SK-N-MC (cell line): Measurements from ENCODE around the gene LIPC.

Experiments used
- DNase-seq: peaks from one replicate; pipeline ENCODE4 v3.0.0-alpha.2; 2011; ENCODE audit warnings: low read depth, low spot score
- H3K27ac ChIP-seq: fragments of 200-600 bp; sonication (generic); 2 replicates; pipeline ENCODE4 v1.5.1; 2016; ENCODE audit warnings: mixed run types
- H3K36me3 ChIP-seq: fragments of 200-600 bp; sonication (generic); 2 replicates; pipeline ENCODE4 v1.6.1; 2017; ENCODE audit warnings: antibody characterized with exemption, low read length, mixed read lengths; ENCODE audit not compliant: insufficient read depth
- H3K4me3 ChIP-seq: fragments of 200-600 bp; sonication (generic); 2 replicates; pipeline ENCODE4 v1.5.1; 2016
- H3K9ac ChIP-seq: fragments of 200-600 bp; sonication (generic); 2 replicates; pipeline ENCODE4 v1.8.0; 2017; ENCODE audit warnings: mixed run types, mixed read lengths; ENCODE audit not compliant: insufficient read length
- H3K9me3 ChIP-seq: fragments of 200-600 bp; sonication (generic); 2 replicates; pipeline ENCODE4 v1.6.1; 2017; ENCODE audit warnings: low read depth, mild to moderate bottlenecking, antibody characterized with exemption, low read length, moderate library complexity, mixed read lengths
- EZH2 ChIP-seq: fragments of 200-600 bp; sonication (generic); IDR thresholded peaks from one replicate; pipeline ENCODE4 v1.6.1; 2017; ENCODE audit warnings: antibody characterized with exemption
- FOXP2 ChIP-seq: optimal IDR thresholded peaks from 2 replicates; pipeline ENCODE3; 2011; ENCODE audit warnings: mild to moderate bottlenecking, moderate library complexity; ENCODE audit not compliant: insufficient read depth; ENCODE audit errors: extremely low read length, control extremely low read depth
- POLR2AphosphoS5 ChIP-seq: IDR thresholded peaks from 2 replicates; pipeline ENCODE4 v1.6.1; 2012; ENCODE audit warnings: mild to moderate bottlenecking, low read depth, low read length, borderline replicate concordance

The LIPC gene

GRCh38 chr15:58605931-58606530 is 174.2 kb downstream of the LIPC start:
- H3K27ac ChIP-seq, result no peak overlapping the region
- no peak overlapping the region for H3K4me3 ChIP-seq
- H3K9me3 ChIP-seq, result no peaks in the 10 kb centered on the region
- no peak overlapping the region for H3K9ac ChIP-seq
- H3K36me3 ChIP-seq, result peaks cover 14% of the 10 kb centered on the region
- no peak for TF ChIP-seq EZH2
- no peak for TF ChIP-seq FOXP2
- no peak for TF ChIP-seq POLR2AphosphoS5
- DNase-seq, result no peak

GRCh38 chr15:58606577-58607080 is 174.8 kb downstream of the LIPC start:
- Histone ChIP-seq H3K9me3 (no peaks in the 10 kb centered on the region), H3K36me3 (peaks cover 12% of the 10 kb centered on the region), H3K9ac (no peak overlapping the region), H3K4me3 (no peak overlapping the region), H3K27ac (no peak overlapping the region)
- no peak for DNase-seq
- TF ChIP-seq POLR2AphosphoS5 (no peak), FOXP2 (no peak), EZH2 (no peak)

GRCh38 chr15:58608129-58608590 is 176.4 kb downstream of the LIPC start:
- TF ChIP-seq FOXP2 (no peak), EZH2 (no peak), POLR2AphosphoS5 (no peak)
- H3K4me3 ChIP-seq, result no peak overlapping the region
- peaks cover 11% of the 10 kb centered on the region for H3K36me3 ChIP-seq
- H3K27ac ChIP-seq, result no peak overlapping the region
- DNase-seq, result no peak
- no peak overlapping the region for H3K9ac ChIP-seq
- no peaks in the 10 kb centered on the region for H3K9me3 ChIP-seq

- no peak overlapping the region for H3K9ac ChIP-seq
- H3K27ac ChIP-seq, result no peak overlapping the region
- H3K36me3 ChIP-seq, result peaks cover 11% of the 10 kb centered on the region
- no peak for TF ChIP-seq POLR2AphosphoS5
- no peak for TF ChIP-seq EZH2
- no peak for TF ChIP-seq FOXP2
- no peak overlapping the region for H3K4me3 ChIP-seq
- H3K9me3 ChIP-seq, result no peaks in the 10 kb centered on the region
- no peak for DNase-seq
Observed at GRCh38 chr15:58608711-58609110, 176.9 kb downstream of the LIPC start.

- Histone ChIP-seq H3K9ac (no peak overlapping the region), H3K27ac (no peak overlapping the region), H3K9me3 (0 out of 2 replicates have a peak, but pooled peaks cover 6% of the 10 kb centered on the region), H3K36me3 (peaks cover 13% of the 10 kb centered on the region), H3K4me3 (no peak overlapping the region)
- no peak for DNase-seq
- no peak for TF ChIP-seq FOXP2
Observed at GRCh38 chr15:58611731-58612676, 180.2 kb downstream of the LIPC start.

GRCh38 chr15:58616171-58616570 is 184.4 kb downstream of the LIPC start:
- H3K27ac ChIP-seq, result no peak overlapping the region
- DNase-seq, result no peak
- peaks cover 19% of the 10 kb centered on the region for H3K36me3 ChIP-seq
- H3K9ac ChIP-seq, result no peak overlapping the region
- no peak overlapping the region for H3K4me3 ChIP-seq
- H3K9me3 ChIP-seq, result 0 out of 2 replicates have a peak, but pooled peaks cover 6% of the 10 kb centered on the region
- TF ChIP-seq FOXP2, result no peak
- no peak for TF ChIP-seq EZH2
- no peak for TF ChIP-seq POLR2AphosphoS5
